DMS79 treated with DMSO at 0.1 percent for 48 hours (cell line): ENCODE data around the gene ZBTB5.

Source experiments
- DNase-seq: peaks from one replicate; lab custom pipeline; 2025; lab: John Stamatoyannopoulos, UW

The ZBTB5 gene

GRCh38 chr9:37424204-37424685 is 41.0 kb downstream of the ZBTB5 start:
- DNase-seq: no peak

- no peak for DNase-seq
Observed at GRCh38 chr9:37423508-37423907, 41.7 kb downstream of the ZBTB5 start.

- peak; percentile 83 for DNase-seq
Observed at GRCh38 chr9:37422289-37423104, 42.8 kb downstream of the ZBTB5 start, which contains the start of gene GRHPR. Gene GRHPR, plus strand, starts transcription at chr9:37422696. Its CDS starts 55 bp downstream, at chr9:37422751.

- DNase-seq: peak; percentile 29
Observed at GRCh38 chr9:37421914-37422288, 43.3 kb downstream of the ZBTB5 start.

DNA sequence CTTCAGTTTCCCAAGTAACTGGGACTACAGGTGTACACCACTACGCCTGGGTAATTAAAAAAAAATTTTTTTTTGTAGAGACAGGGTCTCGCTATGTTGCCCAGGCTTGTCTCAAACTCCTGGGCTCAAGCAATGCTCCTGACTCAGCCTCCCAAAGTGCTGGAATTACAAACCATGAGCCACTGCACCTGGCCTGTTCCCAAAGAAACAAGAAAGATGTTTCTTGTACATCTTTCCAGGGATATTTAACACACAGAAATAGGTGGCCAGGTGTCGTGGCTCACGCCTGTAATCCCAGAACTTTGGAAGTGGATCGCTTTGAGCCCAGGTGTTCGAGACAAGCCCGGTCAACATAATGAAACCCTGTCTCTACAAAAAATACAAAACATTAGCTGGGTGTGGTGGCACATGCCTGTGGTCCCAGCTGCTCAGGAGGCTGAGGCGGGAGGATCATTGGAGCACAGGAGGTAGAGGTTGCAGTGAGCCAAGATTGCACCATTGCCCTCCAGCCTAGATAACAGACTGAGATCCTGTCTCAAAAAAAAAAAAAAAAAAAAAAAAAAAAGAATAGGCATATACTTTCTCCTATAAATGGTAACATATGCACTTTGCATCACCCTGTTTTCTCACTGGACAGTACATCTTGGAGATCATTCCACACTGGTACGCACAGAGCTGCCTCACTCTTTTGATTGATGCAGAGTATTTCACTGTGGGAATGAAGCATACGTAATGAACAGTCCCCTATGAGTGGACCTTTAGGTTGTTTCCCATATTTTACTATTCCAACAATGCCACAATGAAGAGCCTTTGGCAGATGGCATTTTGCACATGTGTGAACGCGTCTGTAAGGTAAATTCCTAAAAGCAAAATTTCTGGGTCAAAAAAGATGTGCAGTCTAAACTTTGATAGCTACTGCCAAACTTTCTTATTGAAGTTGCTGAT is 44.7 kb downstream of the ZBTB5 start:
- DNase-seq: no peak

- DNase-seq: no peak
Observed at GRCh38 chr9:37419204-37419603, 46.0 kb downstream of the ZBTB5 start.

DNA sequence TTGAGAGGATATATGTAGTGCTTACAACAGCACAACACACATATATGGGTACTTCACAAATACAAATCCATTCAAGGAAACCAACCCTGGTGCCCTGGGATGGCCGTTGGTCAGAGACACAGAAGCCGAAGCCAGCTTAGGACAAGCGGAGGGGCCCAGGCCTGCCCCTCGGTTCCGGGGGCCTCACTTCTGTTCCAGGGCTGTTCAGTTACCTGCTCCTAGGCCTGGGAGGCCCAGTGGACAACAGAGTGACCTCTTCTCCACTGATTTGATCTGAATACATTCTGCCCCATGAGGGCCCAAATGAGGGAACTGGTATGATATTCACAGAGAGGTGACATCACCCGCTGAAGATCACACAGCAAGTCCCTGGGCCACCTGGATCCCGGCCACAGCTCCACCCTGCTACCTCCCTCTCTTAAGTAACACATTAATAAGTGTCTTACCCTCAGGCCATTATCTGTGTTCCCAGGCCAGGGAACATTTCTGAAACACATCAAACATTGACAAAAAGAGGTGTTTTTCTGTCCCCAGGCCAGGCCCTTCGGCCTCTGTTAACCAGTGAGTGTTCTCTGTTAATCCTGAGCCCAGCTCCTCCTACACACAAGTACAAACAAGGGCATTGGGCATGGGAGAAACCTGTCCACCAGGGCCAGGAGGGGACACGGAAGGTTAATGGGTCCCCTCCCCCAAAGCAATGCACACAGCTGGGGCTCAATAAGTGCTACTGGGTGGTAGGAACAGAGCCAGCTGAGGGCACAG is 47.2 kb downstream of the ZBTB5 start:
- no peak for DNase-seq

DNA sequence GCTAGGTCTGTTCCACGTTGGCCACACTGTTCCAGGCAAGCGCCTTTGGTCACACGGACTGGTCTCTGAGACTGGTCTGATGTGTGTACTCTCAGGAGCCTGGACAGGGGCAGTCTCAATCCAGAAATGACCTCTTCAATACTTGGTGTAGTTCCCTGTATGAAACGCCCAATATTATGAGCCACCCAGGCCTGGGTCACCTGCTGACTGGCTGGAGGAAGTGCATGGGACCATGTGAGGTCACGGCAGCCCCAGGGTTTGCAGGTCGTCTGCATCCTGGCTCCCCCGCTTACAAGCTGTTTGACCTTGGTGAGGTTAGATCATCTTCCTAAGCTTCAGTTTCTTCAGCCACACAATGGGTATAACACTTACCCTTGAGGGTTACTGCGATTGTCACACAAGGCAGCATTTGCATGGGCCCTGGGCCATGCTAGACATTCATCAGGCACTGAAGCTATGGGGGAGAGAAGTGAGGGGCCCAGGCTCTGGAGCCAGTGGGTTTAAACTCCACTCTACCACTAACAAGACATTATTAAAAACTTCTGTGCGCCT is 47.9 kb downstream of the ZBTB5 start:
- DNase-seq: no peak

GRCh38 chr9:37415011-37415719 is 50.1 kb downstream of the ZBTB5 start:
- peak; percentile 6 for DNase-seq

DNA sequence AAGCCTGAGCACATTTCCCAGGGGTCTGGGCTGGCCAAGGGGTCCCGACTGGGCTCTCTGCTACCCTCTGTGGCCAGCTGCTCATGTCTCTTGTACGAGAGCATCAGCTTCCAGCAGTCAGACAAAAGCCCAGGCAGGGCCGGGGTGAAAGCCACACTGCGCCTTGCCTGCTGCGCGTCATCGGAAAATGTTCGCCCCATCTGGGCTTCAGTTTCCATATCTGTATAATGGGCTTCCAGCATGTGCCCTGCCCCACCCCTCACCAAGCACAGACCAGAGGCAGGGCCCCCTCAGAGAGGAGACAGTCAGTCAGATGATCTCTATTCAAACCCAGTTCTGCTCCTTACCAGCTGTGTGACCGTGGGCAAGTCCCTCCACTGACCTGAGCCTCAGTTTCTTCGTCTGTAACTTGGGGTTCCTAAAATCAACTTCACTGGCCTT is 50.7 kb downstream of the ZBTB5 start:
- no peak for DNase-seq

GRCh38 chr9:37413311-37413710 is 51.9 kb downstream of the ZBTB5 start:
- no peak for DNase-seq

GRCh38 chr9:37412431-37413151 is 52.7 kb downstream of the ZBTB5 start:
- DNase-seq: no peak

GRCh38 chr9:37410969-37411785 is 54.1 kb downstream of the ZBTB5 start:
- DNase-seq: no peak

GRCh38 chr9:37410354-37410861 is 54.8 kb downstream of the ZBTB5 start:
- DNase-seq: no peak

DNA sequence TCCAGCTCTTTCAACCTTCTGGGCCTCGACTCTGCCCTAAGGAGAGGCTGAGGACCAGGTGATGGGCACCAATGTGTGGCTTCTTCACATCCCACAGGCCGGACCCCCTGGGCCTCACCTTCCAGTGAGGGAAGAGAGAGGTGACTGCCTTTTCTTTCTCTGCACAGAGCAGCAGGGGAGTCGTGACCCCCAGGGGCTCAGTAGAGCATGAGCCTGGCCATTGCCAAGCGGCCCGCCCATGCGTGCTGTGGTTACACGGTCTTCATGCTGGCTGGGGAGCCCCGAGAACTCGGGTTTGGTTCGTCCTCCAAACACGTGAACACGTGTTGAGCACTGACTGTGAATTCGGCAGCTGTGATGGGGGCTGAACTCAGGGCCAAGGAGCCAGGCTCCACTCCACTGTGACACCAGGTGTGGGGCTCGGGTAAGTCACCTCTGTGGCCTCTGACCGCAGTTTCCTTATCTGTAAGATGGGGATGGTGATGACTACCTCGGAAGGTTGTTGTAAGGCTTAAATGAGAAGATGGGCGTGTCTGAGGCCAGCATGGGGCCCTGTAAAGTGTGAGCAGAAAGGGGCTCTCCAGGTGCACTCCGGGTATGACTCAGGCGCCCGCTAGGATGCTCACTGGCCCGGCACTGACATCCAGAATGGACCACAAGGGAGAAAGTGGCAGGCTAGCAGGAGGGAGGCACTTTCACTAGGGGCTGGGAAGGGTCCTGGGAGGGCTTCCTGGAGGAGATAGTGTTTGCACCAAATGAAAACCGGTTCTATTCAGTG is 56.1 kb downstream of the ZBTB5 start:
- DNase-seq: no peak

DNA sequence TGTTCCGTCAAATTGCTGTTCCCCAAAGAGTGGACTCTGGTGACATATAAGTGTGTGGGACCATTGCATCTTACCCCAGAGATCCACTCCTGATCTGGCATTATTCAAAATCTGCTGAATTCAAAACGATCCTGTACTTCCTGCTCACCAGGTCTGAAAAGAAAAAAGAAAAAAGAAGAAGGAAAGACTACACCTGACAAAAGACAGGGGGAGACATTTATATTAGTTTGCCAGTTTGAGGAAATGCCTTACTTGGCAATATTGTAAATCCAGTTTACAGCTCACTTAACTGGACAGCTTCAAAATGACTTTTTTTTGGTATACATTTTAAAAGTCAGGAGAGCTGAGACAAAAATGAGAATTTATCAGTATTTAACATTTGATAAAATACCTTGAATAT is 57.8 kb downstream of the ZBTB5 start:
- DNase-seq: no peak

DNA sequence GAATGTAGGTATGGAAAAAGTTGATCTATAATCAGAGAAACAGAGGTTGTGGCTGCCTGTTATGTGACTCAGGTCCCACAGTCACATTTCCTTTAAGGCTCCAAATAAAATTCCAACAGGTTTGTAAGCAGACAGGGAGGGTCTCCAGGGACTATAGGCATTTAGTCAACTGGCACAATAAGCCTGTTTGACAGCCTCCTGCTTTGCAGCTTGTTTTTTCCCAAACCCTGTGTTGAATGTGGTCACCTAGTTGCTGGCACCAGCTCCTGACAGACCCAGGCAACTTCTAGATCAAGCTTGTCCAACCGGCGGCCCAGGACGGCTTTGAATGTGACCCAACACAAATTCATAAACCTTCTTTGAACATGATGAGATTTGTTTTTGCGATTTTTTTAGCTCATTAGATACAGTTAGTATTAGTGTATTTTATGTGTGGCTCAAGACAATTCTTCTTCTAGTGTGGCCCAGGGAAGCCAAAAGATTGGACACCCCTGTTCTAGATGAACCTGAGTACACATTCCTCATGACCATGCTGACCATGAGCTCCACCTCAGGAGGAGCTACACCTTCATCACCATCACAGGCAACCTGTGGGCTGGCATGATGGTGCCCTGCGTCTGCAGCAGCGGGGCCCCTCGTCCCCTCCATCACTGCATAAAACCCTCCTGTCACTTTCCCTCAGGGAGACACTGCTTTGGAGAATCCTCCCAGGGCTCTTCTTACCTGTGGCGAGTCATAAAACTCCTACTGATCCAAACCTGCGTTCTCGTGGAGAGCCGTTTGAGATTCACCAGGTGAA is 58.4 kb downstream of the ZBTB5 start:
- DNase-seq: no peak
